WERI-Rb-1 (cell line): ENCODE results near the gene SORBS2.
"Not testable (repeated sequence)": the region's sequence is repeated elsewhere in the genome, so short reads cannot be mapped to it uniquely, and the experiment has no call there.

Experiments
- DNase-seq: peaks from one replicate; pipeline ENCODE4 v3.0.0-alpha.2; 2020
- H3K27ac ChIP-seq: fragments of 250-450 bp; sonication (Bioruptor Pico); 2 replicates; pipeline ENCODE4 v1.5.1; 2020; ENCODE audit warnings: mild to moderate bottlenecking, moderate library complexity
- H3K27me3 ChIP-seq: fragments of 250-450 bp; sonication (Bioruptor Pico); 2 replicates; pipeline ENCODE4 v1.5.1; 2021; ENCODE audit warnings: mild to moderate bottlenecking, low read depth, moderate library complexity; ENCODE audit not compliant: insufficient read depth, severe bottlenecking
- H3K36me3 ChIP-seq: fragments of 250-450 bp; sonication (Bioruptor Pico); 2 replicates; pipeline ENCODE4 v1.5.1; 2020; ENCODE audit warnings: mild to moderate bottlenecking, moderate library complexity
- H3K4me3 ChIP-seq: 2 replicates; pipeline ENCODE4 v1.5.1; 2011; ENCODE audit warnings: low read depth, mild to moderate bottlenecking, control low read depth, low read length
- H3K9me3 ChIP-seq: fragments of 250-450 bp; sonication (Bioruptor Pico); 2 replicates; pipeline ENCODE4 v1.5.1; 2021; ENCODE audit warnings: mild to moderate bottlenecking, moderate library complexity; ENCODE audit not compliant: severe bottlenecking
- TF ChIP-seq, protein P1 (sequence below): IDR thresholded peaks from 2 replicates; pipeline ENCODE4 v1.5.1; 2011; ENCODE audit warnings: low read depth, mild to moderate bottlenecking, control low read depth, inconsistent platforms, low read length

Gene SORBS2, protein sequence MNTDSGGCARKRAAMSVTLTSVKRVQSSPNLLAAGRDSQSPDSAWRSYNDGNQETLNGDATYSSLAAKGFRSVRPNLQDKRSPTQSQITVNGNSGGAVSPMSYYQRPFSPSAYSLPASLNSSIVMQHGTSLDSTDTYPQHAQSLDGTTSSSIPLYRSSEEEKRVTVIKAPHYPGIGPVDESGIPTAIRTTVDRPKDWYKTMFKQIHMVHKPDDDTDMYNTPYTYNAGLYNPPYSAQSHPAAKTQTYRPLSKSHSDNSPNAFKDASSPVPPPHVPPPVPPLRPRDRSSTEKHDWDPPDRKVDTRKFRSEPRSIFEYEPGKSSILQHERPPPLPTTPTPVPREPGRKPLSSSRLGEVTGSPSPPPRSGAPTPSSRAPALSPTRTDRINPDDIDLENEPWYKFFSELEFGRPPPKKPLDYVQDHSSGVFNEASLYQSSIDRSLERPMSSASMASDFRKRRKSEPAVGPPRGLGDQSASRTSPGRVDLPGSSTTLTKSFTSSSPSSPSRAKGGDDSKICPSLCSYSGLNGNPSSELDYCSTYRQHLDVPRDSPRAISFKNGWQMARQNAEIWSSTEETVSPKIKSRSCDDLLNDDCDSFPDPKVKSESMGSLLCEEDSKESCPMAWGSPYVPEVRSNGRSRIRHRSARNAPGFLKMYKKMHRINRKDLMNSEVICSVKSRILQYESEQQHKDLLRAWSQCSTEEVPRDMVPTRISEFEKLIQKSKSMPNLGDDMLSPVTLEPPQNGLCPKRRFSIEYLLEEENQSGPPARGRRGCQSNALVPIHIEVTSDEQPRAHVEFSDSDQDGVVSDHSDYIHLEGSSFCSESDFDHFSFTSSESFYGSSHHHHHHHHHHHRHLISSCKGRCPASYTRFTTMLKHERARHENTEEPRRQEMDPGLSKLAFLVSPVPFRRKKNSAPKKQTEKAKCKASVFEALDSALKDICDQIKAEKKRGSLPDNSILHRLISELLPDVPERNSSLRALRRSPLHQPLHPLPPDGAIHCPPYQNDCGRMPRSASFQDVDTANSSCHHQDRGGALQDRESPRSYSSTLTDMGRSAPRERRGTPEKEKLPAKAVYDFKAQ (N-terminal part only)

DNA sequence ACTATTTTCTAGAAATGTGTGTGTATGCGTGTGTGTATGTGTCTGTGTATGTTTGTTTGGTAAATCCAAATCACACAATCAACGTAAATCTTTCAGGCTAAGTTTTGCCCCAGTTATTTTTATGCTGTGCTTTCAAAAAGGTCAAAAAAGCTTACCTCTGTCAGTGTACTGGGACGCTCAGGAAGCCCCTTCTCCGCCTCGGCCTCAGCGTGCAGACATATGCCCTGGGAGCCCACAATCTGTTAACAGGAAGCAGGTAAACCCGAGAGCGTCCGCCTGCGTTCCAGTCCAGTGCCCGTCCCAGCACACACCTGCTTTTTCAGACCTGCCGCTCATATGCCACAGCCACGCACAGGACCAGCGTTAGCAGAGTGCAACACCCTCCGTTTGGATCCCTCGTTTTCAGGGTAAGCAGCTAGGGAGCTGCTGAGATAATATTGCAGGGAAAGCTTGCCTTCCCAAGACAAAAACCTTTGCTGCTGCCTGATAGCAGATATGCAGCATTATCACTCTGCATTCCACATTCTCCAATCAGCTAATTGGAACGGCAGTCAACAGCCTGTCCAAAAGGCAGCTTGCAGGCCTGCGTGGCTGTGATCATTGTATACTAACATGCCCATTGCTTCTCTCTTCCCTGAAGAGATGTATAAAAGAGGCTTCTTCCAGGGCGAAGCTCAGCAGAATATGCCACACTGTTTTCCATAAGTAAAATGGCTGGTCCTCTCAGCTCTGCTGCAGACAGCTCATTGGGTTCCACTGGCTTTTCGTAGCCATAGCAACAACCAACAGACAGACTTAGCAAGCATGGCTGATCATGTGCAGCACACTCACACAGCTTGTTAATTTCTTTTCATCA, at the start of gene SORBS2:
Gene SORBS2, minus strand, starts transcription at position 686 of the 856 bp plus-strand sequence. CDS start 121,623 bp downstream, outside the sequence.
- Histone ChIP-seq H3K27me3 (no peaks in the 10 kb centered on the region), H3K36me3 (no peaks in the 10 kb centered on the region), H3K4me3 (peak within 1 kb of the TSS; percentile 61), H3K27ac (peak within 1 kb of the TSS; percentile 67), H3K9me3 (no peaks in the 10 kb centered on the region)
- TF ChIP-seq, protein P1, sequence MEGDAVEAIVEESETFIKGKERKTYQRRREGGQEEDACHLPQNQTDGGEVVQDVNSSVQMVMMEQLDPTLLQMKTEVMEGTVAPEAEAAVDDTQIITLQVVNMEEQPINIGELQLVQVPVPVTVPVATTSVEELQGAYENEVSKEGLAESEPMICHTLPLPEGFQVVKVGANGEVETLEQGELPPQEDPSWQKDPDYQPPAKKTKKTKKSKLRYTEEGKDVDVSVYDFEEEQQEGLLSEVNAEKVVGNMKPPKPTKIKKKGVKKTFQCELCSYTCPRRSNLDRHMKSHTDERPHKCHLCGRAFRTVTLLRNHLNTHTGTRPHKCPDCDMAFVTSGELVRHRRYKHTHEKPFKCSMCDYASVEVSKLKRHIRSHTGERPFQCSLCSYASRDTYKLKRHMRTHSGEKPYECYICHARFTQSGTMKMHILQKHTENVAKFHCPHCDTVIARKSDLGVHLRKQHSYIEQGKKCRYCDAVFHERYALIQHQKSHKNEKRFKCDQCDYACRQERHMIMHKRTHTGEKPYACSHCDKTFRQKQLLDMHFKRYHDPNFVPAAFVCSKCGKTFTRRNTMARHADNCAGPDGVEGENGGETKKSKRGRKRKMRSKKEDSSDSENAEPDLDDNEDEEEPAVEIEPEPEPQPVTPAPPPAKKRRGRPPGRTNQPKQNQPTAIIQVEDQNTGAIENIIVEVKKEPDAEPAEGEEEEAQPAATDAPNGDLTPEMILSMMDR = no peak
- peak; percentile 79 for DNase-seq

DNA sequence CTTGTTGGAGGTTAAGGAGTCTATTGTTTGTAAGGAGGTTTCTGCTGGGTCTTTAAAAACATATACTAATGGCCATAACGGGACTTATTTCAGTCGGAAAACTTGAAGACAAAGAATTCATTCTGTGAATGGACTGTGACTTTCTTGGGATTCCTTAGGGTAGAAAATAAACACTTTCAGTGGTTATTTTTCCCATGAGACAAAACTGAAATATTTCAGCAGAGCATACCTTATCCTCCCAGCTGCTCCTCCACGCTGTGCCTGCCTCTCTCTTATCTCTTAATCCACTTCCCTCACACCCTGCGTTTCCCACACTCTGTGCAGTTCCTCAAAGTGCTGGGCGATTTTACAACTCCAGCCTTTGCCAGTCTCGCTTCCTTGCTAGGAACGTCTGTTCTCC, 47.1 kb upstream of the SORBS2 start:
- TF ChIP-seq, protein P1 = no peak
- Histone ChIP-seq H3K27ac (no peak overlapping the region), H3K36me3 (no peaks in the 10 kb centered on the region), H3K27me3 (no peaks in the 10 kb centered on the region), H3K4me3 (no peak overlapping the region), H3K9me3 (peaks cover 7% of the 10 kb centered on the region)
- peak; percentile 53 for DNase-seq

DNA sequence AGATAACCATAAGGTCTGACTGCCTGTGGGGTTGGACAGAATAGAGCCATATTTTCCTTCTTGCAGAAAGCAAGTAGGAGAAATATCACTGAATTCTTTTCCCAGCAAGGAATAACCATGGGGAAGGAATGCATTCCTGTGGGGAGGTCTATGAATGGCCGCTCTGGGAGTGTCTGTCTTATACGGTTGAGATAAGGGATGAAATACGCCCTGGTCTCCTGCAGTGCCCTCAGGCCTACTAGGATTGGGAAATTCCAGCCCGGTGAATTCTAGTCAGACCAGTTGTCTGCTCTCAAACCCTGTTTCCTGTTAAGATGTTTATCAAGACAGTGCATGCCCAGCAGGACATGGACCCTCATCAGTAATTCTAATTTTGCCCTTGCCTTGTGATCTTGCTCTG, 45.6 kb upstream of the SORBS2 start:
- H3K27ac ChIP-seq, H3K9me3 ChIP-seq, H3K36me3 ChIP-seq, H3K4me3 ChIP-seq, DNase-seq, H3K27me3 ChIP-seq: not testable (repeated sequence)

DNA sequence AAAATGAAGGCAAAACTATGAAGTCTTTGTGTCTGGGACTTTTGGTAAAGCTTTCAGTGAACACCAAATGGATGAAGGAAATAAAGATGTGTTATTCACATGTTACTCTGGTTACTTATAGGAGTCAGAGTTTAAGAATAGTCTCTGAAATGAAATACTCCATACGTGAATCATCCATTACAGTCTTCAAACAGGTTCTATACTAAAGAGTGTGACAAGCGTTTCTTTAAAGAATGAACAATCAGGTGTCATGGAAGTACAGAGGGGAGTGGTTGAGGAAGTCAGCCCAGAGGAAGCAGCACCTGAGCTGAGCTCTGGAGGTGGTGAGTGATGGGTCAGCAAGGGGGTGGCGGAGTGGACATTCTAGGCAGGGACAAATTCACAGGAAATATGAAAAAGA, 41.8 kb upstream of the SORBS2 start:
- TF ChIP-seq, protein P1 = no peak
- H3K27ac ChIP-seq = no peak overlapping the region
- DNase-seq = no peak
- H3K9me3 ChIP-seq = peaks cover 7% of the 10 kb centered on the region
- no peaks in the 10 kb centered on the region for H3K27me3 ChIP-seq
- no peaks in the 10 kb centered on the region for H3K36me3 ChIP-seq
- H3K4me3 ChIP-seq = no peak overlapping the region

DNA sequence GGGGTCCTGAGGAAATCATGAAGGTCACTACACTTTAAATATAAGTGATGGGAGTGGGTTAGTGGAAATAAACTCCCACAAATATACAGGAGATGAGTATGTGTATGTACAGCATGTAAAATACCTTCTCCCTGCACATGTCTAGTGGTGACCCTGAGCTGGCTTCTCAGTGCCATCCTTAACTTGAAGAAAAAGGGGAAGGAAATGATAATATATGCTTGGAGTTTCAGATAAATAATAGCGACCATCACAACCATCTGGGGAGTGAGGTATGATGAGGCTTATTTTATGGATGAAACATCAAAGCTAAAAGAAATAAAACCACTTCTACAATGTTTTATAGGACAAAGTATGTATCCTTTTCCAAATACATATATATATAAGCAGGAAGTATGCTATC, 41.0 kb upstream of the SORBS2 start:
- Histone ChIP-seq H3K27me3 (no peaks in the 10 kb centered on the region), H3K27ac (no peak overlapping the region), H3K9me3 (peaks cover 2% of the 10 kb centered on the region), H3K36me3 (no peaks in the 10 kb centered on the region), H3K4me3 (no peak overlapping the region)
- TF ChIP-seq, protein P1 = no peak
- DNase-seq = no peak
